OCI-LY3 (cell line): ENCODE measurements around the gene CREBBP.

ENCODE experiments used
- H2AFZ ChIP-seq: fragments of 200-600, 300-600 bp; shearing (Covaris generic); 2 replicates; pipeline ENCODE4 v1.6.0; 2014; ENCODE audit warnings: antibody characterized with exemption, low read depth, low read length
- H3K27ac ChIP-seq: fragments of 200-600, 300-600 bp; sonication (generic); 2 replicates; pipeline ENCODE4 v1.5.1; 2014; ENCODE audit warnings: mild to moderate bottlenecking, low read length, moderate library complexity, mixed read lengths
- H3K27me3 ChIP-seq: fragments of 200-600, 300-600 bp; sonication (generic); 2 replicates; pipeline ENCODE4 v1.6.1; 2014; ENCODE audit warnings: low read depth, low read length, mixed read lengths
- H3K36me3 ChIP-seq: fragments of 200-600, 300-600 bp; sonication (generic); replicated peaks from 2 replicates; pipeline ENCODE3; 2014; ENCODE audit warnings: low read depth, low read length, mixed read lengths
- H3K4me1 ChIP-seq: fragments of 300-600, 200-600 bp; sonication (generic); 2 replicates; pipeline ENCODE4 v1.6.1; 2014; ENCODE audit warnings: low read length, mixed read lengths
- H3K4me2 ChIP-seq: fragments of 200-600, 300-600 bp; sonication (generic); 2 replicates; pipeline ENCODE4 v1.6.1; 2014; ENCODE audit warnings: low read length, mixed read lengths
- H3K4me3 ChIP-seq: fragments of 300-600, 200-600 bp; sonication (generic); 2 replicates; pipeline ENCODE4 v1.5.1; 2014; ENCODE audit warnings: antibody characterized with exemption, mild to moderate bottlenecking, low read length, moderate library complexity
- H3K79me2 ChIP-seq: fragments of 300-600, 200-600 bp; shearing (Covaris generic); 2 replicates; pipeline ENCODE4 v1.6.1; 2014; ENCODE audit warnings: mild to moderate bottlenecking, low read length, mixed read lengths
- H3K9ac ChIP-seq: fragments of 300-600, 200-600 bp; shearing (Covaris generic); 2 replicates; pipeline ENCODE4 v1.6.0; 2014; ENCODE audit warnings: mild to moderate bottlenecking, low read length, moderate library complexity
- H3K9me3 ChIP-seq: fragments of 200-600, 300-600 bp; shearing (Covaris generic); 2 replicates; pipeline ENCODE4 v1.6.1; 2014; ENCODE audit warnings: low read length, mixed read lengths; ENCODE audit not compliant: insufficient read depth
- H4K20me1 ChIP-seq: fragments of 200-600, 300-600 bp; sonication (generic); 2 replicates; pipeline ENCODE4 v1.6.1; 2016; ENCODE audit warnings: low read length, mixed read lengths; ENCODE audit not compliant: insufficient read depth
- EZH2phosphoT487 ChIP-seq: fragments of 200-600 bp; shearing (Covaris generic); IDR thresholded peaks from 2 replicates; pipeline ENCODE4 v1.6.1; 2018; ENCODE audit warnings: antibody characterized with exemption, mixed run types, low read depth
- TF ChIP-seq, protein P1 (sequence below): fragments of 200-600, 300-600 bp; sonication (generic); IDR thresholded peaks from 2 replicates; pipeline ENCODE4 v1.5.1; 2014; ENCODE audit warnings: antibody characterized with exemption, low read length, low read depth

CREBBP gene

DNA sequence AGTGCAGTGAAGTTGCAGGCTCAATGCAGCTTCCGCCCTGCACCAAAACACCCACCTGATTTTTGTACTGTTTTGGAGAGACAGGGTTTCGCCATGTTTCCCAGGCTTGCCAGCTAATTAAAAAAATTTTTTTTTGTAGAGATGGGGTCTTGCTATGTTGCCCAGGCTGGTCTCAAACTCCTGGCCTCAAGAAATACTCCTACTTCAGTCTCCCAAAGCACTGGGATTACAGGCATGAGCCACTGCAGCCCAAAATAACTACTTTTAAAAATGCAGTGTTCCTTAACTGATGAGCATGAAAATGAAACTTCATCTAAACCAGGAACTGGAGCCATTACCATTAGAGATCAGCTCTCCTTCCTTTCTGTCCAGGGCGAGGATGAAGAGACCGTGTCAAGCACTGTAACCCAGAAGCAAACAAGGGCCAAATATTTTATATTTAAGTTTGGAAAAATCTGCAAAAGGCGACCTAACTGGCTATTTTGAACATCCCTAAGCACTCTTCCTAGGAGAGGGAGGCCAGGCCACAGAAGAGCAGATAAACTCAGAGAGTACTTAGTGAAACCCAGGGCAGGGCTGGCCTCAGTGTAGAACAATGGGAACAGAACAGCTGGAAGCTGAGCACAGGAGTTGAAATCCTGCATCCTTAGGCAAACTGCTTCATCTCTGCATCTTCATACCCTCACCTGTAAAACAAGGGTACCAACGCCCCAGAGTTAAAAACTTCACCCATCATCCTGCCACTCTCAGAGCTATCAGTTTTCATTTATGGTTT lies 24.0 kb downstream of the CREBBP start:
- Histone ChIP-seq H3K27me3 (no peaks in the 10 kb centered on the region), H3K36me3 (no peaks in the 10 kb centered on the region), H3K4me2 (no peak overlapping the region), H3K9me3 (no peaks in the 10 kb centered on the region), H3K4me3 (no peak overlapping the region), H3K4me1 (peaks cover 4% of the 10 kb centered on the region; the same call in 1 of the 2 replicates), H4K20me1 (peaks cover 76% of the 10 kb centered on the region), H3K9ac (no peak overlapping the region), H2AFZ (no peak overlapping the region), H3K27ac (no peak overlapping the region), H3K79me2 (peaks cover 91% of the 10 kb centered on the region)
- TF ChIP-seq EZH2phosphoT487 = no peak
- TF ChIP-seq, protein P1, sequence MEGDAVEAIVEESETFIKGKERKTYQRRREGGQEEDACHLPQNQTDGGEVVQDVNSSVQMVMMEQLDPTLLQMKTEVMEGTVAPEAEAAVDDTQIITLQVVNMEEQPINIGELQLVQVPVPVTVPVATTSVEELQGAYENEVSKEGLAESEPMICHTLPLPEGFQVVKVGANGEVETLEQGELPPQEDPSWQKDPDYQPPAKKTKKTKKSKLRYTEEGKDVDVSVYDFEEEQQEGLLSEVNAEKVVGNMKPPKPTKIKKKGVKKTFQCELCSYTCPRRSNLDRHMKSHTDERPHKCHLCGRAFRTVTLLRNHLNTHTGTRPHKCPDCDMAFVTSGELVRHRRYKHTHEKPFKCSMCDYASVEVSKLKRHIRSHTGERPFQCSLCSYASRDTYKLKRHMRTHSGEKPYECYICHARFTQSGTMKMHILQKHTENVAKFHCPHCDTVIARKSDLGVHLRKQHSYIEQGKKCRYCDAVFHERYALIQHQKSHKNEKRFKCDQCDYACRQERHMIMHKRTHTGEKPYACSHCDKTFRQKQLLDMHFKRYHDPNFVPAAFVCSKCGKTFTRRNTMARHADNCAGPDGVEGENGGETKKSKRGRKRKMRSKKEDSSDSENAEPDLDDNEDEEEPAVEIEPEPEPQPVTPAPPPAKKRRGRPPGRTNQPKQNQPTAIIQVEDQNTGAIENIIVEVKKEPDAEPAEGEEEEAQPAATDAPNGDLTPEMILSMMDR = no peak

DNA sequence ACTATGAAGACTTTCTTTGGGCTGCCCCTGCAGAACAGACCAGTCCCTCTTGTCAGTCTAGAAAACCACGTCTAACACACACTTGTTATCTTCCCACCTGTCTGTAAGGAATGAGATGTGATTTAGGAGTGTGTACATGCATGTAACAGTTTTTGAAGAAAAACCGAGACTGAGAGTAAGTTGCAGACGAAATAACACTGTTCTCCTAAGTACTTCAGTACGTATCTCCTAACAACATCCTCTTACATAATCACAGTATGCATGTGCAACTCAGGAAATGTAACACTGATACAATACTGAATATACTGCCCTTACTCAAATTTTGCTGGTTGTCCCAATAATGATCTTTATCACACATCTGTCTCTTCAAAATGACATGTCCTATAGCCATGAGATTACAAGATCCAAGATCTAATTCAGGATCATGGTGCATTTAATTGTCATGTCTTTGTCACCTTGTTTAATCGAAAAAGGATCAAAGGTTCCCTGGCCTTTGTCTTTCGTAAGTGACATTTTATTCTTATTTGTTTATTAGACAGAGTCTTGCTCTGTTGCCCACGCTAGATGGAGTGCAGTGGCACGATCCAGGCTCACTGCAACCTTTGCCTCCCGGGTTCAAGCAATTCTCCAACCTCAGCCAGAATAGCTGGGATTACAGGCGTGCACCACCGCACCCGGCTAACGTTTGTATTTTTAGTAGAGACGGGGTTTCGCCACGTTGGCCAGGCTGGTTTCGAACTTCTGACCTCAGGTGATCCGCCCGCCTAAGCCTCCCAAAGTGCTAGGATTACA lies 25.6 kb downstream of the CREBBP start:
- peaks cover 68% of the 10 kb centered on the region for H4K20me1 ChIP-seq
- peaks cover 85% of the 10 kb centered on the region for H3K79me2 ChIP-seq
- no peak overlapping the region for H3K9ac ChIP-seq
- H3K27me3 ChIP-seq = no peaks in the 10 kb centered on the region
- H3K9me3 ChIP-seq = no peaks in the 10 kb centered on the region
- H3K36me3 ChIP-seq = peaks cover 6% of the 10 kb centered on the region
- H2AFZ ChIP-seq = no peak overlapping the region
- no peak overlapping the region for H3K4me2 ChIP-seq
- TF ChIP-seq EZH2phosphoT487 = no peak
- TF ChIP-seq, protein P1 = no peak
- no peak overlapping the region for H3K27ac ChIP-seq
- no peak overlapping the region for H3K4me3 ChIP-seq
- peaks cover 4% of the 10 kb centered on the region; the same call in 1 of the 2 replicates for H3K4me1 ChIP-seq

DNA sequence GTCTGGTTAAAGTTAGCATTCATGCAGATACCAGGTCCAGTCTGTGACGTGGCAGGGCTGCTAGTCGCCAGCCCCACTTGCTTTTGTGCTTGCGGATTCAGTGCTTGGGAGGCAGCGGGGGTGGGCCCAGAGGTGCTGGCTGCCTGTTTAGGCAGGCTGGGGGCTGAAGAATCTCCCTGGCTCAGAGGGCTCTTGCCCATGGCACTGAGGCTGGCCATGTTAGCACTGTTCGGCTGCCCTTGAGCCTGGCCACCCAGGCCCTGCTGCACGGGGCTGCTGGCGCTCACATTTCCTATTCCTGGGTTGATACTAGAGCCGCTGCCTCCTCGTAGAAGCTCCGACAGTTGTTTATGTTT lies 30.0 kb downstream of the CREBBP start:
- H3K27ac ChIP-seq = no peak overlapping the region
- H3K4me1 ChIP-seq = no peaks in the 10 kb centered on the region
- no peak overlapping the region for H2AFZ ChIP-seq
- H3K79me2 ChIP-seq = peaks cover 58% of the 10 kb centered on the region
- no peaks in the 10 kb centered on the region for H3K27me3 ChIP-seq
- no peak for TF ChIP-seq EZH2phosphoT487
- TF ChIP-seq, protein P1 = no peak
- peaks cover 14% of the 10 kb centered on the region for H3K36me3 ChIP-seq
- H4K20me1 ChIP-seq = peaks cover 50% of the 10 kb centered on the region
- no peak overlapping the region for H3K4me3 ChIP-seq
- no peak overlapping the region for H3K9ac ChIP-seq
- H3K4me2 ChIP-seq = no peak overlapping the region
- no peaks in the 10 kb centered on the region for H3K9me3 ChIP-seq
